RWPE1 (cell line): ENCODE results near the gene CCDC117.

Experiments
- CTCF ChIA-PET: fragments of 350-600 bp; sonication (Branson Sonifier 250); formaldehyde crosslinking; extraction: SDS; loops from one replicate; lab custom pipeline; 2021; lab: Yijun Ruan, JAX
- POLR2A ChIA-PET: fragments of 400-600 bp; formaldehyde crosslinking; extraction: SDS; loops from one replicate; lab custom pipeline; 2020; ENCODE audit warnings: antibody characterized with exemption; ENCODE audit not compliant: low non-redundant PET; lab: Yijun Ruan, JAX
- DNase-seq: peaks from one replicate; pipeline ENCODE4 v3.0.0; 2012; ENCODE audit warnings: low spot score
- H3K27ac ChIP-seq: fragments of 450-650 bp; 2 replicates; pipeline ENCODE4 v1.5.1; 2017
- CTCF ChIP-seq: fragments of 450-650 bp; conservative IDR thresholded peaks from 2 replicates; pipeline ENCODE4 v1.5.1; 2017; ENCODE audit warnings: low read depth, mild to moderate bottlenecking

Gene CCDC117

GRCh38 chr22:28810821-28811491 lies 38.5 kb downstream of the CCDC117 start:
- POLR2A ChIA-PET, result no interaction called here
- CTCF ChIA-PET, result no interaction called here
- H3K27ac ChIP-seq, result no peak overlapping the region
- TF ChIP-seq CTCF, result no peak
- no peak for DNase-seq

DNA sequence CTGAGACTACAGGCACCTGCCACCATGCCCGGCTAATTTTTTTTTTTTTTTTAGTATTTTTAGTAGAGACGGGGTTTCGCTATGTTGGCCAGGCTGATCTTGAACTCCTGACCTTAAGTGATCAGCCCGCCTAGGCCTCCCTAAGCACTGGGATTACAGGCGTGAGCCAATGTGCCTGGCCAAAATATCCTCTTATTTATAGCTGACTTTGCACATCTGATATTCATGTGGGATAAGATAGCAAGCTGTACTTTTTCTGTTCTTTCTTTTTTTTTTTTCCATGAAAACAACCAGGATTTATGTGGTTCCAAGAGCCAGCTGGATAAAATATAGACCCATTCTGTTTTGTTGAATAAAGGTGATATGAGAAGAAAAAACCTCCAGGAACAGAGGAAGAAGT lies 40.0 kb downstream of the CCDC117 start:
- no peak for DNase-seq
- H3K27ac ChIP-seq, result no peak overlapping the region
- TF ChIP-seq CTCF, result no peak
- POLR2A ChIA-PET, result no interaction called here
- CTCF ChIA-PET, result interaction anchor here (0.7 kb wide), 1 partner anchor 103 kb away, joined by 5 read pairs; no protein-coding TSS in a partner anchor

GRCh38 chr22:28813772-28814518 lies 41.5 kb downstream of the CCDC117 start:
- ChIA-PET CTCF (no interaction called here), POLR2A (no interaction called here)
- H3K27ac ChIP-seq, result no peak overlapping the region
- no peak for TF ChIP-seq CTCF
- DNase-seq, result no peak

DNA sequence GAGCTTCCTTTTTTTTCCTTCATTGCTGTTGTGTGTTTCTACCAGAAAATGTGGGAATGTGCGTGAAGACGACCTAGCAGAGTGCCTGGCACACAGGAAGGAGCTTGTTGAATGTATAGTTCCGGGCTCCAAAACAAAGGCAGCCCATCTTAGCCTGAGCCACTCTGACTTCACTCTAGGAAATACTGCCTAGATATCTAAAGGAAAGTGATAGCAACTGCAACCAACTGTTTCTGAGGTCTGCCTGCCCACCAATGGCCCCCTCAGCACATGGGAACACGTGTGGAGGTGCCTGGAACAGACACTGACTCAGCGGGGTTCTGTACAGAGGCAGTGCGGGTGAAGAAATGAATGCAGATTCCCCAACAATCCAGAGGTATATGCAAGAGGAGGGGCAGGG lies 42.6 kb downstream of the CCDC117 start:
- no peak overlapping the region for H3K27ac ChIP-seq
- ChIA-PET POLR2A (no interaction called here), CTCF (no interaction called here)
- DNase-seq, result no peak
- no peak for TF ChIP-seq CTCF

- DNase-seq, result no peak
- H3K27ac ChIP-seq, result no peak overlapping the region
- ChIA-PET POLR2A (no interaction called here), CTCF (no interaction called here)
- TF ChIP-seq CTCF, result no peak
Measured at GRCh38 chr22:28815729-28816128, 43.2 kb downstream of the CCDC117 start.

DNA sequence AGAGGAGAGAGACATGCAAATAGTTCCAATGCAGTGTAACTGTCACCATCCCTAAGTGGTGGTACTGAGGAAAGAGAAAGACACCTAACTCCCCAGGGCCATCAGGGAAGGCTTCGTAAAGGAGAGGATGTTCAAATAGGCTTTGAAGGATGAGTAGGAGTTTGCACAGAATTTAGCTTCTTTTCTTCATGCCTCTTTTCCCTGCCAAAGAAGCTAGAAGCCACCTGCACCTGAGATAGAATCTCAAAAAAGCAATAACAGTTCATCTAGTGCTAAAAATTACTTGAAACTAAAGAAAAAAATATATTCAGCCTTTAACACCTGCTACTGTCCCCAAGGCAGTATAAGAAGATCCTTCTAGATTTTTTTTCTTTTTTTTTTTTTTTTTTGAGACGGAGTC lies 44.6 kb downstream of the CCDC117 start:
- no peak for TF ChIP-seq CTCF
- no peak overlapping the region for H3K27ac ChIP-seq
- DNase-seq, result no peak
- POLR2A ChIA-PET, result no interaction called here
- CTCF ChIA-PET, result interaction anchor here (1.2 kb wide), 1 partner anchor 12 kb away, joined by 4 read pairs; no protein-coding TSS in a partner anchor
